ENCODE results near the gene RALGPS1. TPM values are rescaled to one million over a fixed set of nuclear protein-coding genes. Genes with fewer than 3 reads are reported as not detected.

RALGPS1 gene
- total and polyA plus RNA-seq, 2 of the 8 experiments (the other 6 are each of a cell fraction or from before 2014, with no cell fraction given) = 20.0 to 23.5 TPM

DNA sequence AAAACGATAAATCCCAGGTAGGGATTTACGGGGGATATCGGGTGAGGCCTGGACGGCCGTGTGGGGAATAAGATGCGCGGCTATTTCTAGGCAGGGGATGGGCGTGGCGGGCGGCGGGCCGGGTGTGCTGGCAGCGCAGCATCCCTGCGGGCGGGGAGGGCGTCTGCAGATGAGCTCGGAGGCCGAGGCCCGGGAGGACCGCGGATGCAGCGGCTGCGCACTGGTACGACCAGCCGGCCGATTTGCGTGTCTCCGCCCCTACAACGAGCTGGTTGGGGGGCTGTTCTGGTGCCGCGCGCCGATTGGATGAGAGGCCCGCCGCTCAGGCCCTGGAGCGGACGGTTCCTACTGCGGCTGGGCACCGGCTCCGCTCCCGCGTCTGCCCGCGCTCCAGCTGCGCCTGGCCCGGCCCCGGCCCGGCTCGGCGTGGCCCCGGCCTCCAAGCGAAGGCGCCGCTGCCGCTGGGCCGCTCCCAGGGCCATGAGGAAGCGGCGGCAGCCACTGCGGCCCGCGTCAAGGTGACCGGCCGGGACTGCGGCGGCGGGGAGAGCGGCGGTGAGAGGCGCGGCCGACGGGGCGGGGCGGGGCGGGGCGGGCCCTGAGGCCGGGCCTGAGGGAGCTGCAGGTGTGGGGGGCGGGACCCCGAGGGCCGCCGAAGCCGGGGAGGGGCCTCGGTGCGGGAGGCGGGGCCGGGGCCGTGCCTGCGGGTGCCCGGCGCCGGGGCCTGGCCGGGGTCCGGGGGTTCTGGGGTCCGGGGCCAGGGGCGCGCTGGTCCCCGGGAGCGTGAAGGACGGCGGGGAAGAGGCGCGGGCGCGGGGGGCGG is at the start of gene RALGPS1 (continued):
- peak; percentile 94 for TF ChIP-seq SP1 (IDR thresholded peaks at IDR 0.05; ENCODE audit: low read depth, low read length)
- no peak for TF ChIP-seq HDAC6 (IDR thresholded peaks at IDR 0.05; ENCODE audit: low read depth, low read length)
- no peak for TF ChIP-seq ASH2L (IDR thresholded peaks at IDR 0.05; ENCODE audit: low read length)
- peak; percentile 90 for TF ChIP-seq CHD2 (IDR thresholded peaks at IDR 0.05; ENCODE audit: low read length)
- peak; percentile 62 for TF ChIP-seq NRF1 (IDR thresholded peaks at IDR 0.05; ENCODE audit: low read depth, low read length)
- TF ChIP-seq TCF12 (IDR thresholded peaks at IDR 0.05; ENCODE audit: low read depth, low read length) = no peak
- no peak for TF ChIP-seq MAFK (IDR thresholded peaks at IDR 0.05; ENCODE audit: low read depth, low read length)
- no peak for TF ChIP-seq SAP30 (IDR thresholded peaks at IDR 0.05; ENCODE audit: insufficient read depth, insufficient replicate concordance, low read length)
- no peak for TF ChIP-seq EP300 (IDR thresholded peaks at IDR 0.05; ENCODE audit: borderline replicate concordance in 1 of 2, low read depth in 2 of 2, low read length in 2 of 2)
- no peak for TF ChIP-seq FOSL1 (IDR thresholded peaks at IDR 0.05; ENCODE audit: insufficient read depth, low read depth, low read length)
- TF ChIP-seq BACH1 (IDR thresholded peaks at IDR 0.05; ENCODE audit: low read length) = no peak
- TF ChIP-seq BCL11A (IDR thresholded peaks at IDR 0.05; ENCODE audit: low read depth in 2 of 2, low read length in 2 of 2) = no peak
- TF ChIP-seq, protein P1, sequence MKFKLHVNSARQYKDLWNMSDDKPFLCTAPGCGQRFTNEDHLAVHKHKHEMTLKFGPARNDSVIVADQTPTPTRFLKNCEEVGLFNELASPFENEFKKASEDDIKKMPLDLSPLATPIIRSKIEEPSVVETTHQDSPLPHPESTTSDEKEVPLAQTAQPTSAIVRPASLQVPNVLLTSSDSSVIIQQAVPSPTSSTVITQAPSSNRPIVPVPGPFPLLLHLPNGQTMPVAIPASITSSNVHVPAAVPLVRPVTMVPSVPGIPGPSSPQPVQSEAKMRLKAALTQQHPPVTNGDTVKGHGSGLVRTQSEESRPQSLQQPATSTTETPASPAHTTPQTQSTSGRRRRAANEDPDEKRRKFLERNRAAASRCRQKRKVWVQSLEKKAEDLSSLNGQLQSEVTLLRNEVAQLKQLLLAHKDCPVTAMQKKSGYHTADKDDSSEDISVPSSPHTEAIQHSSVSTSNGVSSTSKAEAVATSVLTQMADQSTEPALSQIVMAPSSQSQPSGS (IDR thresholded peaks at IDR 0.05; ENCODE audit: low read length) = no peak
- no peak for TF ChIP-seq TEAD4 (IDR thresholded peaks at IDR 0.05; ENCODE audit: low read depth, low read length)
- TF ChIP-seq SIRT6 (IDR thresholded peaks at IDR 0.05; ENCODE audit: low read length) = no peak
- no peak for TF ChIP-seq HDAC2 (IDR thresholded peaks at IDR 0.05; ENCODE audit: borderline replicate concordance in 1 of 2, low read depth in 2 of 2, low read length in 2 of 2)
- no peak for TF ChIP-seq BRCA1 (IDR thresholded peaks at IDR 0.05; ENCODE audit: low read depth, low read length)
- TF ChIP-seq TBP (IDR thresholded peaks at IDR 0.05; ENCODE audit: low read depth, low read length) = 0 out of 2 replicates have a peak, but pooled peaks have one; percentile 28
- TF ChIP-seq RFX5 (IDR thresholded peaks at IDR 0.05; ENCODE audit: borderline replicate concordance, low read depth, low read length) = no peak
- TF ChIP-seq SP4 (IDR thresholded peaks at IDR 0.05; ENCODE audit: low read length) = no peak
- TF ChIP-seq SIN3A (conservative IDR thresholded peaks at IDR 0.05 in 1 of 2, IDR thresholded peaks at IDR 0.05 in 1 of 2; ENCODE audit: low read depth in 1 of 2, low read length in 2 of 2) = no peak
- TF ChIP-seq RNF2 (IDR thresholded peaks at IDR 0.05; ENCODE audit: borderline replicate concordance, low read depth, low read length, missing control alignments, poor library complexity, severe bottlenecking) = no peak
- TF ChIP-seq JUN (IDR thresholded peaks at IDR 0.05; ENCODE audit: low read depth, low read length) = no peak

Data from H1 (cell line).